Mesothelial cell of epicardium (in vitro differentiated cells): ENCODE data around the gene ARHGEF37. TPM values are rescaled to one million over a fixed set of nuclear protein-coding genes. Genes with fewer than 3 reads are reported as not detected.

Experiments
- DNase-seq, 2 experiments: peaks; one replicate each; pipeline ENCODE4 v3.0.0; 2021; ENCODE audit warnings: low spot score in 2 of 2; ENCODE audit not compliant: unreplicated experiment in 2 of 2
- H3K27ac Mint-ChIP-seq: 2 replicates; pipeline ENCODE4 v1.8.0; 2021; ENCODE audit warnings: mixed read lengths
- H3K27me3 Mint-ChIP-seq: 2 replicates; pipeline ENCODE4 v1.8.0; 2021; ENCODE audit warnings: low read depth, mixed read lengths
- H3K36me3 Mint-ChIP-seq: 2 replicates; pipeline ENCODE4 v1.8.0; 2021; ENCODE audit warnings: mixed read lengths
- H3K4me1 Mint-ChIP-seq: 2 replicates; pipeline ENCODE4 v1.8.0; 2021; ENCODE audit warnings: mixed read lengths
- H3K4me3 Mint-ChIP-seq: 2 replicates; pipeline ENCODE4 v1.8.0; 2021; ENCODE audit warnings: mild to moderate bottlenecking, moderate library complexity, mixed read lengths
- H3K9me3 Mint-ChIP-seq: 2 replicates; pipeline ENCODE4 v1.8.0; 2021; ENCODE audit warnings: mixed read lengths
- CTCF ChIP-seq: fragments of 200-600 bp; sonication (generic); IDR thresholded peaks from one replicate; pipeline ENCODE4 v1.5.0; 2021; ENCODE audit warnings: antibody characterized with exemption; ENCODE audit not compliant: unreplicated experiment
- total RNA-seq: library from RNA; stranded (reverse); gene quantifications from 3 replicates; pipeline ENCODE4 v1.2.1, GENCODE V29; 2021

Gene ARHGEF37
- total RNA-seq, 1 donor from 2014 or later = 10.1 TPM

GRCh38 chr5:149628221-149628620, 46.9 kb downstream of the ARHGEF37 start:
- Mint-ChIP-seq H3K4me3 (no peak overlapping the region), H3K9me3 (no peaks in the 10 kb centered on the region), H3K27me3 (no peaks in the 10 kb centered on the region), H3K36me3 (peaks cover 13% of the 10 kb centered on the region), H3K4me1 (no peaks in the 10 kb centered on the region), H3K27ac (no peak overlapping the region)
- TF ChIP-seq CTCF = no peak
- DNase-seq = no peak

- TF ChIP-seq CTCF = no peak
- H3K4me1 Mint-ChIP-seq = no peaks in the 10 kb centered on the region
- peaks cover 10% of the 10 kb centered on the region for H3K36me3 Mint-ChIP-seq
- H3K27me3 Mint-ChIP-seq = no peaks in the 10 kb centered on the region
- no peaks in the 10 kb centered on the region for H3K9me3 Mint-ChIP-seq
- H3K4me3 Mint-ChIP-seq = no peak overlapping the region
- H3K27ac Mint-ChIP-seq = no peak overlapping the region
- DNase-seq = no peak
These were observed 47.6 kb downstream of the ARHGEF37 start for GRCh38 chr5:149628846-149629388.

- no peaks in the 10 kb centered on the region for H3K4me1 Mint-ChIP-seq
- TF ChIP-seq CTCF = no peak
- no peak for DNase-seq
- peaks cover 7% of the 10 kb centered on the region for H3K36me3 Mint-ChIP-seq
- no peaks in the 10 kb centered on the region for H3K27me3 Mint-ChIP-seq
- H3K9me3 Mint-ChIP-seq = no peaks in the 10 kb centered on the region
- no peak overlapping the region for H3K27ac Mint-ChIP-seq
- no peak overlapping the region for H3K4me3 Mint-ChIP-seq
These were observed 48.1 kb downstream of the ARHGEF37 start for GRCh38 chr5:149629421-149629820.

- Mint-ChIP-seq H3K27ac (no peak overlapping the region), H3K27me3 (no peaks in the 10 kb centered on the region), H3K9me3 (no peaks in the 10 kb centered on the region), H3K4me3 (no peak overlapping the region), H3K4me1 (no peaks in the 10 kb centered on the region), H3K36me3 (peaks cover 7% of the 10 kb centered on the region)
- no peak for TF ChIP-seq CTCF
- DNase-seq = no peak
These were observed 49.0 kb downstream of the ARHGEF37 start for GRCh38 chr5:149630337-149630736.

- H3K9me3 Mint-ChIP-seq = no peaks in the 10 kb centered on the region
- TF ChIP-seq CTCF = no peak
- H3K27ac Mint-ChIP-seq = no peak overlapping the region
- no peaks in the 10 kb centered on the region for H3K27me3 Mint-ChIP-seq
- peaks cover 2% of the 10 kb centered on the region for H3K36me3 Mint-ChIP-seq
- no peak for DNase-seq
- no peak overlapping the region for H3K4me3 Mint-ChIP-seq
- no peaks in the 10 kb centered on the region for H3K4me1 Mint-ChIP-seq
These were observed 50.2 kb downstream of the ARHGEF37 start for GRCh38 chr5:149631506-149631905.
